Right atrium auricular region (tissue), 2 donors: ENCODE results near the gene ST6GALNAC3. TPM values are rescaled to one million over a fixed set of nuclear protein-coding genes. Genes with fewer than 3 reads are reported as not detected.

Source experiments
- DNase-seq: peaks from one replicate; pipeline ENCODE4 v3.0.0-alpha.2; 2019; ENCODE audit warnings: low spot score
- H3K27ac ChIP-seq, 2 donors: fragments of 200-600 bp; sonication (generic); 1 replicate in 1 of 2; 2 replicates in 1 of 2; pipeline ENCODE4 v1.5.1; 2016 to 2019
- H3K27me3 ChIP-seq, 2 donors: fragments of 200-600 bp; sonication (generic); one replicate each; pipeline versions ENCODE4 v1.5.1 to v1.6.0; 2017 to 2019
- H3K36me3 ChIP-seq: fragments of 200-600 bp; sonication (generic); one replicate; pipeline ENCODE4 v1.5.1; 2016
- H3K4me1 ChIP-seq, 2 donors: fragments of 200-600 bp; sonication (generic); one replicate each; pipeline versions ENCODE4 v1.5.1 to v1.6.0; 2017 to 2019
- H3K4me3 ChIP-seq, 2 donors: fragments of 200-600 bp; sonication (generic); 1 replicate in 1 of 2; 2 replicates in 1 of 2; pipeline ENCODE4 v1.5.1; 2017 to 2019; ENCODE audit warnings: mild to moderate bottlenecking in 1 of 2, moderate library complexity in 1 of 2
- H3K9me3 ChIP-seq, 2 donors: fragments of 200-600 bp; sonication (generic); one replicate each; pipeline ENCODE4 v1.5.1; 2019
- total RNA-seq, 2 donors: library from RNA; depleted of rRNA; stranded (reverse); fragments of >200 nt; gene quantifications; one replicate each; pipeline ENCODE4 v1.1.0, GENCODE V29; 2016
- TF ChIP-seq, protein P1 (sequence below), 2 donors: fragments of 200-600 bp; sonication (generic); IDR thresholded peaks; one replicate each; pipeline ENCODE4 v1.5.1; 2019; ENCODE audit warnings: antibody characterized with exemption in 2 of 2

Gene ST6GALNAC3
- total RNA-seq, 2 donors from 2014 or later, result 6.8 to 9.3 TPM

DNA sequence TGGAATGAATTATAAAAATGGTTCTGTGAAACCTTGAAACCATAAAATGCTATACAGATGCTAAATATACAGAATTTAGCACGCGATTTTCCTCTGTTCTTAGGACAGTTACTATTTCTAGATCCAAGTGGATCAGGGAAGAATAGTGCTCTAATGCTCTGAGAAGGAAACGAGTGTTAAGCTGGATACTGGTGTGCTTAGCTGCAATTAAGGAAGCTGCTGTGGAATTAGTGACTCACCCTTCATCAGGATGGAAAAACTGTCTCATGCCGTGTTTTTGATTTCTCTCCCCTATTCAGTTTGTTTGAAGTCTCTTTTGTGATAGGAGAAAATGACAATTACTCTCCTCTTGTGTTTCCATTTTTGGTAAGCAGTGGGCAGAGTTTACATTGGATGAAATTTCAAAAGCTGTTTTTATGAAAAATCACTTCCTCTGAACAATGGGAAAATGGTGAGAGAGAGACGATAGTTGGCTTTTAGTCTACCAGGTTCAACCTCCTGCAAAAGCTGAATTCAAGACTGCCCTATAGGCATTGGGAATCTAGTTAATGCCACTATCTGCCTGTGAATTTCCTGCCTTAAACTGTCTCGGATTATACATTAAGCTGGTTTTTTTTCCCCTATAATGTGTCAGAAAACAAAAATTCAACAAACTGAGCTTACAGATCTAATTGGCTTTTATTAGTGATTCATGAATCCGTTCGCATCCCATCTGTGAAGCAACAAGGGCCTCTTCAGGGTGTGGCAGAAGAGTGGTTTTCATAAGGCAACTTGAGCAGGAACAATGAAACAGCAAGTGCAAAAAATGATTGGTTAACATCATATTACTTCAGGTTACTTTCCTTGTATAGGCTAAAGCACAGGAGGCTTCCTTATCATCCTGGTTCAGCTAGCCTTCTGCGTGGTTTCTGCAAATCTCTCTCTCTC is 179.8 kb downstream of the ST6GALNAC3 start:
- H3K27ac ChIP-seq, result no peak overlapping the region
- H3K9me3 ChIP-seq, result peaks cover 0 to 4% of the 10 kb centered on the region in 2 donors
- no peaks in the 10 kb centered on the region for H3K4me1 ChIP-seq
- H3K27me3 ChIP-seq, result no peaks in the 10 kb centered on the region
- H3K4me3 ChIP-seq, result no peak overlapping the region
- TF ChIP-seq, protein P1, sequence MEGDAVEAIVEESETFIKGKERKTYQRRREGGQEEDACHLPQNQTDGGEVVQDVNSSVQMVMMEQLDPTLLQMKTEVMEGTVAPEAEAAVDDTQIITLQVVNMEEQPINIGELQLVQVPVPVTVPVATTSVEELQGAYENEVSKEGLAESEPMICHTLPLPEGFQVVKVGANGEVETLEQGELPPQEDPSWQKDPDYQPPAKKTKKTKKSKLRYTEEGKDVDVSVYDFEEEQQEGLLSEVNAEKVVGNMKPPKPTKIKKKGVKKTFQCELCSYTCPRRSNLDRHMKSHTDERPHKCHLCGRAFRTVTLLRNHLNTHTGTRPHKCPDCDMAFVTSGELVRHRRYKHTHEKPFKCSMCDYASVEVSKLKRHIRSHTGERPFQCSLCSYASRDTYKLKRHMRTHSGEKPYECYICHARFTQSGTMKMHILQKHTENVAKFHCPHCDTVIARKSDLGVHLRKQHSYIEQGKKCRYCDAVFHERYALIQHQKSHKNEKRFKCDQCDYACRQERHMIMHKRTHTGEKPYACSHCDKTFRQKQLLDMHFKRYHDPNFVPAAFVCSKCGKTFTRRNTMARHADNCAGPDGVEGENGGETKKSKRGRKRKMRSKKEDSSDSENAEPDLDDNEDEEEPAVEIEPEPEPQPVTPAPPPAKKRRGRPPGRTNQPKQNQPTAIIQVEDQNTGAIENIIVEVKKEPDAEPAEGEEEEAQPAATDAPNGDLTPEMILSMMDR (IDR thresholded peaks at IDR 0.05), result no peak
- no peaks in the 10 kb centered on the region for H3K36me3 ChIP-seq
- no peak for DNase-seq

DNA sequence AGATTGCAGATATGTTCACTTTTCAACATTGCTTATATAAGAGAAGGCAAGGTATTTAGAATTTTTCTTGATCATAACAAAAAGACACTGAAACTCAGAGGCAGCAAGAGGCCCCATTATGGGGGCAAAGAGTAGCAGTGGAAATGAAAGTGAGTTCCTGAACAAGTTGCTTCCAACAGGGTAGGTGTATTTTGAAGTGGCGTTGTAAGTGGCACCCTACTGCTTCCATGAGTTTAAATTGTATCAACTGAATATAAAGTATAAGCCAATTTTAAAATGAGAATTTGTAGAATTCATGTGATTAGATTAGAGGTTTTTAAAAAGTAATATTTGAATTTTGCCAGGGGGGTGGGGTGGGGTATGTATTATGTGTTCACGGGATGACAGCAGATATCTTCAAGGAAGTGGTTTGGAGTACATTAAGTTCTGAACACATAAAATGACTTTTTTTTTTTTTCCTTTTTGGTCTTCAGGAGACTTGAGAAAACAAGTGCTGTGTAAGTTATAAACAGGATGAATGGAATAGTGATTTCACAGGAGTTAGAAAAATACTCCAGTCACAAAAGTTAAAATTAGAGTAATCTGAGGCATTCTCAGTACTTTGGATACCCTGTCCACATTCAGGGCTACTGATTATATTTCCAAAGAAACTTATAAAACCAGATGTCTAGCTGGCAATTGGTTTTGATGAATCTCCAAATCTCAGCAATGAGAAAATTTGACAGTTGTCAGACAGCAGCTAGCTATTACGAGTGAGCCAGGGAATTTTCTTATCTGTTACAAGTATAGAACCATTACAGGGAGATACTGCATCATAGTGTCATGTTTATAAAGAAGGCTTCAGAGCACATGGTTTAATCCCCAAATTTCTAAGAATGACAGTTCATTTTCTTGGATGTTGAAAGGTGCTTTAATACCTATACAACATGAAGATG is 182.0 kb downstream of the ST6GALNAC3 start:
- no peak overlapping the region for H3K4me3 ChIP-seq

DNA sequence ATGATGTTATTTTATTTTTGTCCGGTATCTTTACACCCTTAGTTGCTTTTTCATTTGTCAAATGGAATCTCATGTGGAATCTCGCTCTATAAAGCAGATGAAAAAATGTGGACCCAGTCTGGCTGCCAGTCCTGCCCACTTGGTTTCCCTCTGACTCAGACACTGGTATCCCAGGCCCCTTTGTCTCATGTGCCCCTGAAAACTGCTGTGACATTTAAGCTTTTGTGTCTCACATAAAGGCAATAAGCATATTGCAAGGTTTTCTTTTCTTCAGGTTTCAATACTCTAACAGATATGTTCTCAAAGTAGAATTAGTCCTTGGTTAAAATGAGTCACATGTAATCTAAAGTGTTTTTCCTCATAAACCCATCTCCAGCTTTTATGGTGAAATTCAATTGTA is 183.3 kb downstream of the ST6GALNAC3 start:
- TF ChIP-seq, protein P1 (IDR thresholded peaks at IDR 0.05), result no peak
- H3K27ac ChIP-seq, result no peak overlapping the region
- H3K9me3 ChIP-seq, result no peaks in the 10 kb centered on the region
- DNase-seq, result no peak
- no peaks in the 10 kb centered on the region for H3K36me3 ChIP-seq
- H3K27me3 ChIP-seq, result no peaks in the 10 kb centered on the region
- no peaks in the 10 kb centered on the region for H3K4me1 ChIP-seq
- H3K4me3 ChIP-seq, result no peak overlapping the region

More for the DNA sequence above, 182.0 kb downstream of the ST6GALNAC3 start:
- TF ChIP-seq, protein P1 (IDR thresholded peaks at IDR 0.05), result no peak
- no peaks in the 10 kb centered on the region for H3K36me3 ChIP-seq
- H3K9me3 ChIP-seq, result no peaks in the 10 kb centered on the region
- no peaks in the 10 kb centered on the region for H3K4me1 ChIP-seq
- no peak for DNase-seq
- no peak overlapping the region for H3K27ac ChIP-seq
- no peaks in the 10 kb centered on the region for H3K27me3 ChIP-seq

DNA sequence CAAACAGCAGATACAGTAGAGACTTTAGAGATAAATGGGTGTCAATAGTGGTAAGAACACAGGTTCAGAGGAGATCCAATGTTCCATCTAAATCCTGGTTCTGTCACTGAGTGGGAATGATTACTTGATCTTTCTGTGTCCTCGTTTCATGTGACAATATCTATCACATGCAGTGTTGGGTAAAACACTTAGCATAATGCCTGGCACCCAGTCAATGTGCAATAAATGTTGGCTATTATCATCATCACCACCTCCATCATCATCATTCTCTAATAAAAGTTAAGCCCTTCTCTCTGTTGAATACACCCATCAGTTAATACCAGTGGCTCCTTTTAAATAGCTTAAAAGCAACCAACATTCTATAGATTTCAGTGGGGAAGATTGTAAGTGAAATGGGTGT is 184.7 kb downstream of the ST6GALNAC3 start:
- Histone ChIP-seq H3K4me3 (no peak overlapping the region), H3K27me3 (no peaks in the 10 kb centered on the region), H3K36me3 (no peaks in the 10 kb centered on the region), H3K27ac (no peak overlapping the region), H3K4me1 (no peaks in the 10 kb centered on the region), H3K9me3 (no peaks in the 10 kb centered on the region)
- TF ChIP-seq, protein P1 (IDR thresholded peaks at IDR 0.05), result no peak
- DNase-seq, result no peak

DNA sequence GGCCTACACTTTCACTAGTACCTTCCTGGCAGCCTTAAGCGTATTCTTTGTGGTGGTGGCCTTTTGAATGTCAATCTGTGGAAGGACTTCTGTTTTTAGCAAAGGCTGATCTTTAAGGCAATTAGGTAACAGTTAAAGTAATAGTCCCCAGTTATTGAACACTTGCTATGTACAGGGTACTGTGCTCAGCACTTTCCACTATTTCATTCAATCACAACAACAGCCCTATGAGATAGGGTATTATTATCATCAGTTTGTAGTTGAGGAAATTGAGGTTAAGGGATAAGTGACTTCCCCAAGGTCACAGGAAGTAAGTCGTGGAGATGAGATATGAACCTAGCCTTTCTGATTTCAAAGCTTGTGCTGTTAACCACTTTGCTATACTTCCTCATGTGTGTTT is 185.7 kb downstream of the ST6GALNAC3 start:
- Histone ChIP-seq H3K27me3 (no peaks in the 10 kb centered on the region), H3K4me1 (no peaks in the 10 kb centered on the region), H3K9me3 (no peaks in the 10 kb centered on the region), H3K27ac (no peak overlapping the region), H3K4me3 (no peak overlapping the region), H3K36me3 (no peaks in the 10 kb centered on the region)
- DNase-seq, result no peak
- TF ChIP-seq, protein P1 (IDR thresholded peaks at IDR 0.05), result no peak
